SW480 (cell line): Measurements from ENCODE around the gene VSTM2B.

Experiments used
- DNase-seq: peaks from one replicate; pipeline ENCODE4 v3.0.0-alpha.2; 2016; ENCODE audit warnings: low spot score

The VSTM2B gene

GRCh38 chr19:29515706-29516357 lies 10.0 kb upstream of the VSTM2B start:
- DNase-seq = no peak

GRCh38 chr19:29516358-29516725 lies 9.5 kb upstream of the VSTM2B start:
- DNase-seq = no peak

- no peak for DNase-seq
These were observed 8.9 kb upstream of the VSTM2B start for GRCh38 chr19:29516821-29517395.

- no peak for DNase-seq
These were observed 8.4 kb upstream of the VSTM2B start for GRCh38 chr19:29517412-29517811.

- no peak for DNase-seq
These were observed 7.8 kb upstream of the VSTM2B start for GRCh38 chr19:29517946-29518345.

- no peak for DNase-seq
These were observed 6.6 kb upstream of the VSTM2B start for GRCh38 chr19:29519146-29519545.

GRCh38 chr19:29519931-29520330 lies 5.9 kb upstream of the VSTM2B start:
- DNase-seq = no peak

GRCh38 chr19:29520390-29520789 lies 5.4 kb upstream of the VSTM2B start:
- no peak for DNase-seq

- no peak for DNase-seq
These were observed 4.3 kb upstream of the VSTM2B start for GRCh38 chr19:29521291-29522075.

GRCh38 chr19:29523568-29523967 lies 2.2 kb upstream of the VSTM2B start:
- no peak for DNase-seq

- DNase-seq = no peak
These were observed 1.4 kb upstream of the VSTM2B start for GRCh38 chr19:29524201-29524911.

- DNase-seq = no peak
These were observed 622 bp upstream of the VSTM2B start for GRCh38 chr19:29524912-29525831.

GRCh38 chr19:29526730-29527499 lies 1.1 kb downstream of the VSTM2B start:
- DNase-seq = no peak

- no peak for DNase-seq
These were observed 1.9 kb downstream of the VSTM2B start for GRCh38 chr19:29527500-29528328.

- DNase-seq = peak; percentile 37
These were observed 2.7 kb downstream of the VSTM2B start for GRCh38 chr19:29528350-29528945.

GRCh38 chr19:29528946-29529645 lies 3.3 kb downstream of the VSTM2B start:
- DNase-seq = no peak

GRCh38 chr19:29529646-29530539 lies 4.1 kb downstream of the VSTM2B start:
- no peak for DNase-seq
